ENCODE measurements around the gene SPINK4.

Gene SPINK4

DNA sequence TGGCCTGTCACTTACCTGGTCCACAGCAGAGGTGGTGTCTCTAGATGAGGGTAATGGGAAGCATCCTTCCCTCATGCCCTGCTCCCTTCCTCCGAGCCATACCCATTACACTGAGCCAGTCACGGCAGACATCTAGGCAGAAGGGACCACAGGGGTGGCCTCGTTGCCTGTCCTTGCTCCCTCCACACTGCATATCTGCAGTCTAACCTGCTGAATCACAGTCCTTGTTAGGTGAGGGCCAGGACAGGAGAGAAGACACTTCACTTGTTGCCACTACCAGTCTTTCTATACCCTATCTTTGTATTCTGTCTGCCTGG, 18.4 kb upstream of the SPINK4 start:
- 0 out of 2 replicates have a peak, but pooled peaks cover 3% of the 10 kb centered on the region for H3K4me1 ChIP-seq (ENCODE audit: insufficient read depth, low read length)
- DNase-seq (no peak), ATAC-seq (ENCODE audit: insufficient read depth, low read depth) (no peak)
- no peaks in the 10 kb centered on the region for H3K36me3 ChIP-seq (ENCODE audit: insufficient read depth, low read length)
- H3K4me3 ChIP-seq (ENCODE audit: low read depth in 1 of 2, low read length in 2 of 2), result no peak overlapping the region
- TF ChIP-seq CTCF (IDR thresholded peaks at IDR 0.05; ENCODE audit: borderline replicate concordance, extremely low read depth, low read length, poor library complexity, severe bottlenecking), result no peak
- no peak for TF ChIP-seq EZH2 (IDR thresholded peaks at IDR 0.05; ENCODE audit: borderline replicate concordance, low read depth, low read length, severe bottlenecking)
- H4K20me1 ChIP-seq (ENCODE audit: insufficient read depth, low read length), result no peaks in the 10 kb centered on the region
- H3K27me3 ChIP-seq (ENCODE audit: insufficient read depth, low read length, poor library complexity), result peaks cover 4% of the 10 kb centered on the region
- no peak overlapping the region for H2AFZ ChIP-seq (ENCODE audit: low read depth, low read length)
- H3K9ac ChIP-seq (ENCODE audit: low read depth, low read length), result no peak overlapping the region
- H3K27ac ChIP-seq (ENCODE audit: low read length), result no peak overlapping the region
- H3K9me3 ChIP-seq (ENCODE audit: insufficient read depth, low read length, severe bottlenecking), result no peaks in the 10 kb centered on the region
- no peak overlapping the region for H3K4me2 ChIP-seq (ENCODE audit: insufficient read depth, low read length)
- H3K79me2 ChIP-seq (ENCODE audit: insufficient read depth, low read length), result no peaks in the 10 kb centered on the region

GRCh38 chr9:33222031-33222430, 17.9 kb upstream of the SPINK4 start:
- Histone ChIP-seq H4K20me1 (ENCODE audit: insufficient read depth, low read length) (no peaks in the 10 kb centered on the region), H3K79me2 (ENCODE audit: insufficient read depth, low read length) (no peaks in the 10 kb centered on the region), H3K27me3 (ENCODE audit: insufficient read depth, low read length, poor library complexity) (peaks cover 4% of the 10 kb centered on the region), H3K36me3 (ENCODE audit: insufficient read depth, low read length) (no peaks in the 10 kb centered on the region), H3K4me3 (ENCODE audit: low read depth in 1 of 2, low read length in 2 of 2) (no peak overlapping the region), H3K4me2 (ENCODE audit: insufficient read depth, low read length) (no peak overlapping the region), H3K9ac (ENCODE audit: low read depth, low read length) (no peak overlapping the region), H2AFZ (ENCODE audit: low read depth, low read length) (no peak overlapping the region), H3K4me1 (ENCODE audit: insufficient read depth, low read length) (0 out of 2 replicates have a peak, but pooled peaks cover 3% of the 10 kb centered on the region), H3K9me3 (ENCODE audit: insufficient read depth, low read length, severe bottlenecking) (no peaks in the 10 kb centered on the region), H3K27ac (ENCODE audit: low read length) (no peak overlapping the region)
- no peak for TF ChIP-seq CTCF (IDR thresholded peaks at IDR 0.05; ENCODE audit: borderline replicate concordance, extremely low read depth, low read length, poor library complexity, severe bottlenecking)
- TF ChIP-seq EZH2 (IDR thresholded peaks at IDR 0.05; ENCODE audit: borderline replicate concordance, low read depth, low read length, severe bottlenecking), result no peak
- DNase-seq, result peak; percentile 10
- ATAC-seq (ENCODE audit: insufficient read depth, low read depth), result peak; percentile 34; the same call in 1 of the 3 replicates

GRCh38 chr9:33223696-33224095, 16.3 kb upstream of the SPINK4 start:
- Histone ChIP-seq H3K4me2 (ENCODE audit: insufficient read depth, low read length) (no peak overlapping the region), H3K4me3 (ENCODE audit: low read depth in 1 of 2, low read length in 2 of 2) (no peak overlapping the region)
- ATAC-seq (ENCODE audit: insufficient read depth, low read depth), result no peak

More at GRCh38 chr9:33223696-33224095, 16.3 kb upstream of the SPINK4 start:
- Histone ChIP-seq H3K9me3 (ENCODE audit: insufficient read depth, low read length, severe bottlenecking) (no peaks in the 10 kb centered on the region), H3K9ac (ENCODE audit: low read depth, low read length) (no peak overlapping the region), H3K27me3 (ENCODE audit: insufficient read depth, low read length, poor library complexity) (no peaks in the 10 kb centered on the region), H4K20me1 (ENCODE audit: insufficient read depth, low read length) (no peaks in the 10 kb centered on the region), H2AFZ (ENCODE audit: low read depth, low read length) (no peak overlapping the region), H3K79me2 (ENCODE audit: insufficient read depth, low read length) (no peaks in the 10 kb centered on the region), H3K4me1 (ENCODE audit: insufficient read depth, low read length) (0 out of 2 replicates have a peak, but pooled peaks cover 3% of the 10 kb centered on the region), H3K27ac (ENCODE audit: low read length) (no peak overlapping the region), H3K36me3 (ENCODE audit: insufficient read depth, low read length) (no peaks in the 10 kb centered on the region)
- TF ChIP-seq CTCF (IDR thresholded peaks at IDR 0.05; ENCODE audit: borderline replicate concordance, extremely low read depth, low read length, poor library complexity, severe bottlenecking), result no peak
- DNase-seq, result no peak
